GM03348 (cell line): ENCODE measurements around the gene MAP4K2.

Experiments used
- DNase-seq: peaks from one replicate; pipeline ENCODE4 v3.0.0; 2012; ENCODE audit warnings: low spot score

Gene MAP4K2

GRCh38 chr11:64791781-64792291 lies 11.2 kb downstream of the MAP4K2 start:
- no peak for DNase-seq

GRCh38 chr11:64790205-64791095 lies 12.6 kb downstream of the MAP4K2 start:
- DNase-seq = no peak

GRCh38 chr11:64789331-64790204 lies 13.4 kb downstream of the MAP4K2 start:
- no peak for DNase-seq

GRCh38 chr11:64788321-64789215 lies 14.4 kb downstream of the MAP4K2 start:
- no peak for DNase-seq

- DNase-seq = peak; percentile 69
Observed at GRCh38 chr11:64787526-64788320, 15.3 kb downstream of the MAP4K2 start.

- DNase-seq = no peak
Observed at GRCh38 chr11:64786308-64786707, 16.7 kb downstream of the MAP4K2 start.

GRCh38 chr11:64784813-64785581 lies 18.0 kb downstream of the MAP4K2 start:
- DNase-seq = no peak

GRCh38 chr11:64778473-64779298 lies 24.3 kb downstream of the MAP4K2 start, which contains the start of gene SF1:
Gene SF1 (minus strand): TSS chr11:64778542. CDS start chr11:64778392, 150 bp downstream.
- peak; percentile 99 for DNase-seq

GRCh38 chr11:64778223-64778472 lies 24.9 kb downstream of the MAP4K2 start:
- DNase-seq = no peak

- DNase-seq = peak; percentile 99
Observed at GRCh38 chr11:64777449-64778222, 25.4 kb downstream of the MAP4K2 start.

- no peak for DNase-seq
Observed at GRCh38 chr11:64776875-64777274, 26.1 kb downstream of the MAP4K2 start.

GRCh38 chr11:64776425-64776824 lies 26.6 kb downstream of the MAP4K2 start:
- DNase-seq = no peak

- DNase-seq = no peak
Observed at GRCh38 chr11:64774144-64774543, 28.9 kb downstream of the MAP4K2 start.

- no peak for DNase-seq
Observed at GRCh38 chr11:64772303-64773018, 30.6 kb downstream of the MAP4K2 start.

GRCh38 chr11:64771861-64772260 lies 31.2 kb downstream of the MAP4K2 start:
- DNase-seq = no peak

- no peak for DNase-seq
Observed at GRCh38 chr11:64770120-64770519, 32.9 kb downstream of the MAP4K2 start.

- DNase-seq = no peak
Observed at GRCh38 chr11:64769283-64769682, 33.7 kb downstream of the MAP4K2 start.

- no peak for DNase-seq
Observed at GRCh38 chr11:64768300-64768694, 34.7 kb downstream of the MAP4K2 start.
